CD14-positive monocyte (primary cell): ENCODE results near the gene LUZP4. TPM values are rescaled to one million over a fixed set of nuclear protein-coding genes. Genes with fewer than 3 reads are reported as not detected.
A peak's percentile ranks its signal among the peaks of the same experiment; 100 is the strongest.

ENCODE experiments used
- DNase-seq, 3 donors: peaks; one replicate each; pipeline ENCODE4 v3.0.0-alpha.2; 2011 to 2022
- H2AFZ ChIP-seq: 2 replicates; pipeline ENCODE4 v1.6.0; 2012; ENCODE audit warnings: mild to moderate bottlenecking, low read depth, low read length, inconsistent platforms; ENCODE audit not compliant: insufficient read depth, poor library complexity, severe bottlenecking
- H3K27ac ChIP-seq, 2 donors: 1 replicate in 1 of 2; 2 replicates in 1 of 2; pipeline ENCODE4 v1.5.1; 2012 to 2013; ENCODE audit warnings: low read length in 2 of 2, control low read depth in 1 of 2, inconsistent platforms in 1 of 2, low read depth in 1 of 2, mild to moderate bottlenecking in 1 of 2
- H3K27me3 ChIP-seq, 2 donors: one replicate each; pipeline versions ENCODE4 v1.6.0 to v1.6.1; 2011 to 2013; ENCODE audit warnings: low read length in 2 of 2; ENCODE audit not compliant: control insufficient read depth in 2 of 2, insufficient read depth in 2 of 2
- H3K36me3 ChIP-seq, 2 donors: replicated peaks in 1 of 2; 1 replicate in 1 of 2; 2 replicates in 1 of 2; pipeline versions ENCODE4 v1.5.1 to v1.6.1; 2012 to 2013; ENCODE audit warnings: low read length in 2 of 2, control low read depth in 1 of 2, inconsistent platforms in 1 of 2, mild to moderate bottlenecking in 1 of 2; ENCODE audit not compliant: insufficient read depth in 2 of 2, control insufficient read depth in 1 of 2
- H3K4me1 ChIP-seq, 2 donors: 1 replicate in 1 of 2; 2 replicates in 1 of 2; pipeline versions ENCODE4 v1.5.1 to v1.6.1; 2012 to 2013; ENCODE audit warnings: low read length in 2 of 2, control low read depth in 1 of 2, inconsistent platforms in 1 of 2, mild to moderate bottlenecking in 1 of 2, moderate library complexity in 1 of 2; ENCODE audit not compliant: insufficient read depth in 2 of 2, control insufficient read depth in 1 of 2
- H3K4me2 ChIP-seq: replicated peaks from 2 replicates; pipeline ENCODE3; 2012; ENCODE audit warnings: low read length, moderate library complexity, mild to moderate bottlenecking; ENCODE audit not compliant: poor library complexity, severe bottlenecking; ENCODE audit errors: extremely low read depth
- H3K4me3 ChIP-seq, 3 experiments: fragments of 200-600 bp in 1 of 3; sonication (generic) in 1 of 3; replicated peaks in 1 of 3; 1 replicate in 2 of 3; 2 replicates in 1 of 3; pipeline ENCODE4 v1.5.1; 2011 to 2013; ENCODE audit warnings: low read length in 3 of 3, mild to moderate bottlenecking in 3 of 3, control low read depth in 2 of 3, low read depth in 2 of 3, inconsistent platforms in 1 of 3, moderate library complexity in 1 of 3
- H3K79me2 ChIP-seq: 2 replicates; pipeline ENCODE4 v1.6.0; 2012; ENCODE audit warnings: mild to moderate bottlenecking, control low read depth, inconsistent platforms, low read length, moderate library complexity; ENCODE audit not compliant: insufficient read depth
- H3K9ac ChIP-seq: 2 replicates; pipeline ENCODE4 v1.6.0; 2017; ENCODE audit warnings: low read length, mild to moderate bottlenecking; ENCODE audit not compliant: insufficient read depth, poor library complexity, severe bottlenecking
- H3K9me3 ChIP-seq, 2 donors: replicated peaks in 1 of 2; 1 replicate in 1 of 2; 2 replicates in 1 of 2; pipeline versions ENCODE4 v1.5.1 to v1.6.1; 2012 to 2013; ENCODE audit warnings: low read length in 2 of 2, control low read depth in 1 of 2; ENCODE audit not compliant: control insufficient read depth in 1 of 2, insufficient read depth in 1 of 2
- H4K20me1 ChIP-seq: 2 replicates; pipeline ENCODE4 v1.6.0; 2012; ENCODE audit warnings: mild to moderate bottlenecking, low read length, control low read depth, moderate library complexity; ENCODE audit not compliant: insufficient read depth
- H3K27ac Mint-ChIP-seq, 7 donors: one replicate each; pipeline ENCODE4 v1.8.0; 2020; ENCODE audit warnings: mild to moderate bottlenecking in 7 of 7, mixed read lengths in 7 of 7, moderate library complexity in 6 of 7, inconsistent platforms in 2 of 7
- H3K27me3 Mint-ChIP-seq, 3 donors: one replicate each; pipeline ENCODE4 v1.8.0; 2021 to 2022; ENCODE audit warnings: low read depth in 3 of 3, mild to moderate bottlenecking in 3 of 3, mixed read lengths in 3 of 3, moderate library complexity in 3 of 3, inconsistent platforms in 1 of 3
- H3K36me3 Mint-ChIP-seq, 2 donors: one replicate each; pipeline ENCODE4 v1.8.0; 2020; ENCODE audit warnings: mixed read lengths in 2 of 2, inconsistent platforms in 1 of 2, mild to moderate bottlenecking in 1 of 2
- H3K4me1 Mint-ChIP-seq: one replicate; pipeline ENCODE4 v1.8.0; 2020; ENCODE audit warnings: mild to moderate bottlenecking, mixed read lengths
- H3K4me3 Mint-ChIP-seq, 2 donors: one replicate each; pipeline ENCODE4 v1.8.0; 2020; ENCODE audit warnings: mild to moderate bottlenecking in 2 of 2, mixed read lengths in 2 of 2, moderate library complexity in 1 of 2
- H3K9me3 Mint-ChIP-seq, 7 donors: one replicate each; pipeline ENCODE4 v1.8.0; 2020 to 2022; ENCODE audit warnings: mixed read lengths in 7 of 7, mild to moderate bottlenecking in 6 of 7, moderate library complexity in 6 of 7, inconsistent platforms in 2 of 7
- WGBS: methylation state at CpG from one replicate; pipeline ENCODE4 v1.1.5; 2013; ENCODE audit warnings: missing lambda C conversion rate; ENCODE audit not compliant: insufficient coverage; 5-methylcytosine and 5-hydroxymethylcytosine counted together
- intact Hi-C, 2 donors: fragments of 100-400 bp; cut with micrococcal nuclease; formaldehyde crosslinking; loops; one replicate each; pipeline versions ENCODE4 v1.15.0 to v1.15.1; 2023
- polyA minus RNA-seq: library from RNA; depleted of rRNA, polyadenylated mRNA; stranded (reverse); fragments of >200 nt; gene quantifications from 2 replicates; pipeline ENCODE4 v1.2.3, GENCODE V29; 2012
- polyA plus RNA-seq, 3 donors: library from polyadenylated mRNA; depleted of rRNA in 1 of 3; unstranded in 2 of 3; stranded (reverse) in 1 of 3; fragments of 300-500 nt in 2 of 3; fragments of >200 nt in 1 of 3; fragmentation: Illumina TruSeq in 2 of 3; gene quantifications; 1 replicate in 2 of 3; 2 replicates in 1 of 3; pipeline ENCODE4 v1.2.3, GENCODE V29; 2012 to 2021
- total RNA-seq, 12 experiments: library from RNA in 1 of 12; stranded (reverse) in 1 of 12; fragments of 120-200 nt in 1 of 12; gene quantifications; one replicate each; pipeline ENCODE4 v1.2.4 and lab custom pipeline; 2013 to 2026; ENCODE audit warnings: mixed read lengths in 6 of 12, inconsistent platforms in 1 of 12
- TF ChIP-seq, protein P1 (sequence below): fragments of 200-600 bp; IDR thresholded peaks from one replicate; pipeline ENCODE4 v1.8.0; 2022; ENCODE audit warnings: antibody characterized with exemption, mild to moderate bottlenecking

The LUZP4 gene, protein sequence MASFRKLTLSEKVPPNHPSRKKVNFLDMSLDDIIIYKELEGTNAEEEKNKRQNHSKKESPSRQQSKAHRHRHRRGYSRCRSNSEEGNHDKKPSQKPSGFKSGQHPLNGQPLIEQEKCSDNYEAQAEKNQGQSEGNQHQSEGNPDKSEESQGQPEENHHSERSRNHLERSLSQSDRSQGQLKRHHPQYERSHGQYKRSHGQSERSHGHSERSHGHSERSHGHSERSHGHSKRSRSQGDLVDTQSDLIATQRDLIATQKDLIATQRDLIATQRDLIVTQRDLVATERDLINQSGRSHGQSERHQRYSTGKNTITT
- not detected for total RNA-seq (2013)
- not detected for polyA plus RNA-seq
- polyA minus RNA-seq = not detected in 2 replicates
- total RNA-seq (lab: John Stamatoyannopoulos, UW) = 0 to 0.30 (median 0) reads per million in 11 experiments

- H3K4me3 ChIP-seq = no peak within 1 kb of the TSS
- H3K9ac ChIP-seq = no peak within 1 kb of the TSS
- no peaks in the 10 kb centered on the region for H3K27me3 ChIP-seq
- no peaks in the 10 kb centered on the region for H3K36me3 ChIP-seq
- intact Hi-C loops = no loop called here
- no peak for DNase-seq
- Mint-ChIP-seq H3K36me3 (no peaks in the 10 kb centered on the region), H3K4me3 (no peak within 1 kb of the TSS), H3K27ac (peak within 1 kb of the TSS in 1 of 7 donors; percentile 71), H3K27me3 (peaks cover 0 to 10% (median 1%) of the 10 kb centered on the region in 3 donors), H3K4me1 (no peaks in the 10 kb centered on the region), H3K9me3 (peaks cover 9 to 28% (median 25%) of the 10 kb centered on the region in 7 donors)
- H3K4me2 ChIP-seq = no peak within 1 kb of the TSS
- H3K9me3 ChIP-seq = peaks cover 12 to 19% of the 10 kb centered on the region in 2 donors
- 100% methylated on average over 5 of the region's 17 CpGs for WGBS
- TF ChIP-seq, protein P1, sequence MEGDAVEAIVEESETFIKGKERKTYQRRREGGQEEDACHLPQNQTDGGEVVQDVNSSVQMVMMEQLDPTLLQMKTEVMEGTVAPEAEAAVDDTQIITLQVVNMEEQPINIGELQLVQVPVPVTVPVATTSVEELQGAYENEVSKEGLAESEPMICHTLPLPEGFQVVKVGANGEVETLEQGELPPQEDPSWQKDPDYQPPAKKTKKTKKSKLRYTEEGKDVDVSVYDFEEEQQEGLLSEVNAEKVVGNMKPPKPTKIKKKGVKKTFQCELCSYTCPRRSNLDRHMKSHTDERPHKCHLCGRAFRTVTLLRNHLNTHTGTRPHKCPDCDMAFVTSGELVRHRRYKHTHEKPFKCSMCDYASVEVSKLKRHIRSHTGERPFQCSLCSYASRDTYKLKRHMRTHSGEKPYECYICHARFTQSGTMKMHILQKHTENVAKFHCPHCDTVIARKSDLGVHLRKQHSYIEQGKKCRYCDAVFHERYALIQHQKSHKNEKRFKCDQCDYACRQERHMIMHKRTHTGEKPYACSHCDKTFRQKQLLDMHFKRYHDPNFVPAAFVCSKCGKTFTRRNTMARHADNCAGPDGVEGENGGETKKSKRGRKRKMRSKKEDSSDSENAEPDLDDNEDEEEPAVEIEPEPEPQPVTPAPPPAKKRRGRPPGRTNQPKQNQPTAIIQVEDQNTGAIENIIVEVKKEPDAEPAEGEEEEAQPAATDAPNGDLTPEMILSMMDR = no peak
- H4K20me1 ChIP-seq = no peaks in the 10 kb centered on the region
- H3K79me2 ChIP-seq = no peaks in the 10 kb centered on the region
- no peaks in the 10 kb centered on the region for H3K4me1 ChIP-seq
- H2AFZ ChIP-seq = no peak within 1 kb of the TSS
- no peak within 1 kb of the TSS for H3K27ac ChIP-seq
These were observed at the start of gene LUZP4 for GRCh38 chrX:115289465-115289864. Gene LUZP4 (plus strand): TSS chrX:115289715. CDS start chrX:115289760, 45 bp downstream.

GRCh38 chrX:115251458-115252233, 37.9 kb upstream of the LUZP4 start:
- DNase-seq = no peak
- H2AFZ ChIP-seq = no peak overlapping the region
- Mint-ChIP-seq H3K27me3 (peaks cover 0 to 8% (median 0%) of the 10 kb centered on the region in 3 donors), H3K9me3 (peaks cover 0 to 2% (median 0%) of the 10 kb centered on the region in 7 donors), H3K4me1 (no peaks in the 10 kb centered on the region), H3K4me3 (no peak overlapping the region), H3K36me3 (no peaks in the 10 kb centered on the region), H3K27ac (no peak overlapping the region)
- no CpG with 5 or more reads among the region's 2 CpGs for WGBS
- TF ChIP-seq, protein P1 = no peak
- H3K9ac ChIP-seq = no peak overlapping the region
- no peaks in the 10 kb centered on the region for H3K4me1 ChIP-seq
- no peaks in the 10 kb centered on the region for H4K20me1 ChIP-seq
- no peak overlapping the region for H3K4me2 ChIP-seq
- H3K9me3 ChIP-seq = no peaks in the 10 kb centered on the region
- H3K79me2 ChIP-seq = no peaks in the 10 kb centered on the region
- intact Hi-C loops = no loop called here
- H3K4me3 ChIP-seq = no peak overlapping the region
- no peaks in the 10 kb centered on the region for H3K36me3 ChIP-seq
- no peak overlapping the region for H3K27ac ChIP-seq
- no peaks in the 10 kb centered on the region for H3K27me3 ChIP-seq
